Stomach (tissue), 9 donors: Measurements from ENCODE around the gene MARCOL. TPM values are rescaled to one million over a fixed set of nuclear protein-coding genes. Genes with fewer than 3 reads are reported as not detected.

Experiments used
- DNase-seq, 2 donors: peaks; one replicate each; pipeline versions ENCODE4 v3.0.0 to v3.0.0-alpha.2; 2013 to 2019
- H3K27ac ChIP-seq, 5 donors: fragments of 200-600 bp in 4 of 5; sonication (generic) in 4 of 5; one replicate each; pipeline ENCODE4 v1.5.1; 2013 to 2019; ENCODE audit warnings: mild to moderate bottlenecking in 1 of 5, moderate library complexity in 1 of 5
- H3K27me3 ChIP-seq, 3 donors: fragments of 200-600 bp; sonication (generic); one replicate each; pipeline ENCODE4 v1.5.1; 2017 to 2019; ENCODE audit warnings: mixed run types in 1 of 3
- H3K36me3 ChIP-seq, 4 donors: fragments of 200-600 bp; sonication (generic); 1 replicate in 3 of 4; 2 replicates in 1 of 4; pipeline ENCODE4 v1.5.1; 2016 to 2019
- H3K4me1 ChIP-seq, 4 donors: fragments of 200-600 bp; sonication (generic); one replicate each; pipeline ENCODE4 v1.5.1; 2016 to 2019
- H3K4me3 ChIP-seq, 4 donors: fragments of 200-600 bp; sonication (generic) in 3 of 4; one replicate each; pipeline ENCODE4 v1.5.1; 2016 to 2019; ENCODE audit warnings: mild to moderate bottlenecking in 1 of 4
- H3K9me3 ChIP-seq, 4 donors: fragments of 200-600 bp; sonication (generic); one replicate each; pipeline ENCODE4 v1.5.1; 2016 to 2019
- CTCF ChIP-seq, 7 experiments: fragments of 450-650 bp in 4 of 7; fragments of 200-600 bp in 3 of 7; sonication (generic) in 3 of 7; IDR thresholded peaks; one replicate each; pipeline ENCODE4 v1.5.1; 2016 to 2019; ENCODE audit warnings: antibody characterized with exemption in 7 of 7, control low read depth in 2 of 7, mild to moderate bottlenecking in 1 of 7
- EP300 ChIP-seq: sonication (generic); formaldehyde crosslinking; IDR thresholded peaks from one replicate; pipeline ENCODE4 v1.6.1; 2017; ENCODE audit warnings: antibody characterized with exemption
- POLR2A ChIP-seq, 4 donors: fragments of 450-650 bp; IDR thresholded peaks; one replicate each; pipeline ENCODE4 v1.6.1; 2016; ENCODE audit warnings: antibody characterized with exemption in 4 of 4, control low read depth in 2 of 4, mild to moderate bottlenecking in 1 of 4, moderate library complexity in 1 of 4
- POLR2AphosphoS5 ChIP-seq, 3 donors: sonication (generic); formaldehyde crosslinking; IDR thresholded peaks; one replicate each; pipeline ENCODE4 v1.6.1; 2016; ENCODE audit warnings: antibody characterized with exemption in 3 of 3
- WGBS, 5 donors: extraction: QIAGEN DNeasy Blood & Tissue Kit in 3 of 5; methylation state at CpG; one replicate each; pipeline versions ENCODE4 v1.1.5 to v1.1.7; 2013 to 2018; 5-methylcytosine and 5-hydroxymethylcytosine counted together
- intact Hi-C: fragments of 100-400 bp; cut with DNase I; formaldehyde crosslinking; loops from one replicate; pipeline ENCODE4 v1.15.1; 2023; ENCODE audit warnings: low total_unique reads
- polyA plus RNA-seq, 3 donors: library from polyadenylated mRNA; stranded (reverse); fragments of 200-250 nt; gene quantifications; one replicate each; pipeline ENCODE4 v1.2.3, GENCODE V29; 2013
- total RNA-seq, 5 donors: library from RNA; depleted of rRNA; stranded (reverse); fragments of >200 nt; gene quantifications; one replicate each; pipeline versions ENCODE4 v1.1.0 to v1.2.3, GENCODE V29; 2014 to 2016
- donor health status: healthy with polysubstance abuse.
- donor health status: Bipolar disorder and iron deficiency.
- donor health status: healthy.

MARCOL gene
- total and polyA plus RNA-seq, 8 donors = not detected

GRCh38 chr5:148202531-148203203 is 35.7 kb upstream of the MARCOL start, which contains the start of gene SPINK6:
SPINK6 (plus strand) TSS chr5:148203042; CDS start chr5:148203097, 55 bp downstream.
- no peak within 1 kb of the TSS for H3K27ac ChIP-seq
- H3K36me3 ChIP-seq = no peaks in the 10 kb centered on the region
- intact Hi-C loops = no loop called here
- TF ChIP-seq POLR2A (IDR thresholded peaks at IDR 0.05) (no peak), CTCF (IDR thresholded peaks at IDR 0.05) (no peak), POLR2AphosphoS5 (IDR thresholded peaks at IDR 0.05) (no peak), EP300 (no peak)
- no peaks in the 10 kb centered on the region for H3K27me3 ChIP-seq
- no peak for DNase-seq
- 92 to 99% (median 95%) methylated on average over 2 of the region's 2 CpGs for WGBS, 5 donors
- H3K4me1 ChIP-seq = peaks cover 0 to 21% (median 7%) of the 10 kb centered on the region in 4 donors
- H3K9me3 ChIP-seq = no peaks in the 10 kb centered on the region
- no peak within 1 kb of the TSS for H3K4me3 ChIP-seq

GRCh38 chr5:148205044-148205806 is 33.1 kb upstream of the MARCOL start:
- no peaks in the 10 kb centered on the region for H3K9me3 ChIP-seq
- DNase-seq = no peak
- H3K4me3 ChIP-seq = no peak overlapping the region
- peaks cover 4 to 42% (median 18%) of the 10 kb centered on the region in 4 donors for H3K4me1 ChIP-seq
- no peak for TF ChIP-seq CTCF (IDR thresholded peaks at IDR 0.05)
- no peak for TF ChIP-seq EP300
- TF ChIP-seq POLR2AphosphoS5 (IDR thresholded peaks at IDR 0.05) = no peak
- no peak for TF ChIP-seq POLR2A (IDR thresholded peaks at IDR 0.05)
- intact Hi-C loops = no loop called here
- WGBS, 5 donors = 63 to 76% (median 67%) methylated on average over 4 of the region's 4 CpGs
- no peaks in the 10 kb centered on the region for H3K27me3 ChIP-seq
- no peaks in the 10 kb centered on the region for H3K36me3 ChIP-seq
- H3K27ac ChIP-seq = peak overlapping the region in 1 of 5 donors; percentile 6

GRCh38 chr5:148205865-148206264 is 32.5 kb upstream of the MARCOL start:
- WGBS, 5 donors = 37 to 60% (median 54%) methylated on average over 1 of the region's 1 CpG
- Histone ChIP-seq H3K4me3 (no peak overlapping the region), H3K27ac (peak overlapping the region in 1 of 5 donors; percentile 6), H3K9me3 (no peaks in the 10 kb centered on the region), H3K36me3 (no peaks in the 10 kb centered on the region), H3K4me1 (peaks cover 4 to 42% (median 18%) of the 10 kb centered on the region in 4 donors), H3K27me3 (no peaks in the 10 kb centered on the region)
- no peak for TF ChIP-seq POLR2AphosphoS5 (IDR thresholded peaks at IDR 0.05)
- no peak for TF ChIP-seq EP300
- TF ChIP-seq POLR2A (IDR thresholded peaks at IDR 0.05) = no peak
- TF ChIP-seq CTCF (IDR thresholded peaks at IDR 0.05) = no peak
- no peak for DNase-seq
- intact Hi-C loops = no loop called here

GRCh38 chr5:148206620-148207019 is 31.7 kb upstream of the MARCOL start:
- Histone ChIP-seq H3K36me3 (no peaks in the 10 kb centered on the region), H3K27me3 (no peaks in the 10 kb centered on the region), H3K9me3 (no peaks in the 10 kb centered on the region), H3K4me1 (peaks cover 4 to 42% (median 18%) of the 10 kb centered on the region in 4 donors), H3K4me3 (no peak overlapping the region), H3K27ac (peak overlapping the region in 1 of 5 donors; percentile 48)
- peak in 1 of 2 donors; percentile 4 for DNase-seq
- WGBS, 5 donors = 24 to 50% (median 42%) methylated on average over 1 of the region's 1 CpG
- intact Hi-C loops = no loop called here
- TF ChIP-seq POLR2A (IDR thresholded peaks at IDR 0.05) (no peak), CTCF (IDR thresholded peaks at IDR 0.05) (no peak), EP300 (no peak), POLR2AphosphoS5 (IDR thresholded peaks at IDR 0.05) (peak in 1 of 3 donors; percentile 54)
